Subcutaneous adipose tissue (tissue), 4 donors: Measurements from ENCODE around the gene KCNMA1. TPM values are rescaled to one million over a fixed set of nuclear protein-coding genes. Genes with fewer than 3 reads are reported as not detected.

ENCODE experiments used
- CTCF ChIP-seq: fragments of 450-650 bp; IDR thresholded peaks from one replicate; pipeline ENCODE4 v1.5.1; 2016; ENCODE audit warnings: low read depth, mild to moderate bottlenecking, control low read depth, antibody characterized with exemption, moderate library complexity
- total RNA-seq, 4 donors: library from RNA; depleted of rRNA; stranded (reverse); fragments of >200 nt; gene quantifications; one replicate each; pipeline ENCODE4 v1.1.0, GENCODE V29; 2016

Gene KCNMA1
- total RNA-seq, 4 donors from 2014 or later: 10.3 to 91.5 (median 23.8) TPM

- no peak for TF ChIP-seq CTCF
Observed at GRCh38 chr10:77274046-77274795, 363.4 kb downstream of the KCNMA1 start.

GRCh38 chr10:77269163-77269562, 368.4 kb downstream of the KCNMA1 start:
- no peak for TF ChIP-seq CTCF

- TF ChIP-seq CTCF: no peak
Observed at GRCh38 chr10:77268721-77269120, 368.9 kb downstream of the KCNMA1 start.

- TF ChIP-seq CTCF: no peak
Observed at GRCh38 chr10:77267703-77268675, 369.6 kb downstream of the KCNMA1 start.

- no peak for TF ChIP-seq CTCF
Observed at GRCh38 chr10:77266242-77266641, 371.4 kb downstream of the KCNMA1 start.

GRCh38 chr10:77264527-77264926, 373.1 kb downstream of the KCNMA1 start:
- no peak for TF ChIP-seq CTCF

GRCh38 chr10:77264107-77264506, 373.5 kb downstream of the KCNMA1 start:
- no peak for TF ChIP-seq CTCF
